GM18867 (cell line): ENCODE data around the gene PREP.

Experiments used
- ATAC-seq: cut with Tn5 transposase; IDR thresholded peaks from one replicate; pipeline ENCODE4 v1.9.1; 2021; ENCODE audit warnings: mild to moderate bottlenecking, moderate library complexity; ENCODE audit not compliant: unreplicated experiment

PREP gene

GRCh38 chr6:105313211-105313610 is 89.7 kb downstream of the PREP start:
- ATAC-seq: no peak

GRCh38 chr6:105310947-105311346 is 91.9 kb downstream of the PREP start:
- ATAC-seq: no peak

DNA sequence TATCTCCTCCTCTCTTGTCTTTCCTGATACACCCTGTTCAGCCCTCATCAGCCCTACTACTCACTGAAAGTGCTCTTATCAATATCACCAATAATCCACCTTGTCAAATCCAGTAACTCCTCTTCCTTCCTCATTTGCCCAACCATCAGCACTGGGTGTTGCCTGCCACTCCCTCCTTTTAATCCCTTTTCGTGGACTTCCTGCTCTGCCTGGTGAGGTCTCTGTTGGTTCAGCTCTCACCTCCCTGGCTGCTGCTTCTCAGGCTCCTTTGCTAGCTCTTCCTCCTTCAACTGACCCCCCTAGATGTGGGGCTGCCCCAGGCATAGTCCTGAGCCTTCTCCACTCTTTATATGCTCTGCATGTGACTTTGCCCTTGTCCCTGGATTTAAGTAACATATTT is 92.5 kb downstream of the PREP start:
- ATAC-seq: no peak

GRCh38 chr6:105308840-105309239 is 94.0 kb downstream of the PREP start:
- no peak for ATAC-seq

DNA sequence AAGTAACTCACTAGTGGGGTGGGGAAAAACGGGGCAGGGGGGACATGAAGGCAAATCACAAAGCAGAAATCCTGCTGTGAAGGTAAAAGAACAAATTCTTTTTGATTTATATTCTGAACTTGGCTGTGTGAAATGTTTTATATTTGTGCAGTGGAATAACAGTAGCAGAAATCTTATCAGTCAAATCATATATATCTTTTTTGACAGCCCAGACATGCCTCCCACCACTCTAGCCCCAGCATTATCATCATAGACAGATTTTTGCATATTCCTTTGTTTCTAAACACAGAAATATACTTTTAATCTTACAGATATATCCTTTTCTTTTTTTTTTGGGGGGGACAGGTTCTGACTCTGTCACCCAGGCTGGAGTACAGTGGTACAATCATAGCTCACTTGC is 97.4 kb downstream of the PREP start:
- ATAC-seq: no peak

DNA sequence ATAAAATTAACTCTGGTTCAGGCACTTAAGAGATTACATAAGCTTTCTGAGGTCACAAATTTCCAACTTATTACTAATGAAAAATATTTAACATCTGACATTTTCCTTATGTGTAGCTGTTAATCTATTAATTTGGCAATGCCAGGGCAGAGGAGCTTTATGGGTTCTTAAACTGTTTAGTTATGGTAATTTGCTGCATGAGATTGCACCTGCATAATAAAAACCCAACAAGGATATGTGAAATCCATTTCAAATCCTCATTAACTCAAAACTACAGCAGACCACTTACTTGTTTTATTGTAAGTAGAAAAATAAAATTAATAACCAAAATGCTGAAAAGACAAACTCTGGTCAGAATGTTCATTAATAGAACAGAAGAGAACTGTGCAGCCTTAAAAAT is 98.1 kb downstream of the PREP start:
- no peak for ATAC-seq

DNA sequence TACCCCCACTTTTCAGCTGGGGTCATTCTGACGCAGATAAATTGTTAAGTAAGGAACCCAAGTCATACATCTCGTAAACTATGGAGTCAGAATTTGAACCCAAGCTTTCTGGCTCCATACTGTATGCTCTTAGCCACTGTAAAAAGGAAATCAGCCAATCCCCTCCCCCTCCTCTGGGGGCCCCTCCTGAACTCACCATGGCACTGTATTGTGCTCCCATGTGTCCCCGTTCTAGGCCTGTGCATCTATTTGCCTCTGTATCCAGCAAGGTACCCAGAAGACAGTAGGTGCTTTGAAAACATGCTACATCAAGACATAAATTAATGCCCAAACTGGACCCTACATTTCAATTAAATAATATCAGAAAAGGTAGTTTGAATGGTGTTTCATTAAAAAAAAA is 98.5 kb downstream of the PREP start:
- ATAC-seq: no peak

GRCh38 chr6:105302617-105303128 is 100.2 kb downstream of the PREP start:
- no peak for ATAC-seq

- no peak for ATAC-seq
Measured at GRCh38 chr6:105301756-105302616, 100.9 kb downstream of the PREP start.

- ATAC-seq: no peak
Measured at GRCh38 chr6:105301072-105301503, 101.8 kb downstream of the PREP start.

DNA sequence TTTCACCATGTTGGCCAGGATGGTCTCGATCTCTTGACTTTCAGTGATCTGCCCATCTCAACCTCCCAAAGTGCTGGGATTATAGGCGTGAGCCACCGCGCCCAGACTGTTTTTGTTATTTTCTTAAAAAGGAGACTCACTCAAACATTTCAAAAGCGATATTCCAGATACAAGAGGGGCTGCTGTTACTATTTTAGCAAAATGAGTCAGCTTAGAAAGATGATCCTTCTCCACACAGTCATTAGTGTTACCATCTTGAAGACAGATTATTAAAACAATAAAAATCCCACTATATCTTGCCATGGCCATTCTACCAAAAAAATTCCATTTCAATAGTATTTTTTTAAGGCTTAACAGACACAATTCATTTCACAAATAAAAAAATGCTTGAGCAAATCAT is 102.8 kb downstream of the PREP start:
- no peak for ATAC-seq

DNA sequence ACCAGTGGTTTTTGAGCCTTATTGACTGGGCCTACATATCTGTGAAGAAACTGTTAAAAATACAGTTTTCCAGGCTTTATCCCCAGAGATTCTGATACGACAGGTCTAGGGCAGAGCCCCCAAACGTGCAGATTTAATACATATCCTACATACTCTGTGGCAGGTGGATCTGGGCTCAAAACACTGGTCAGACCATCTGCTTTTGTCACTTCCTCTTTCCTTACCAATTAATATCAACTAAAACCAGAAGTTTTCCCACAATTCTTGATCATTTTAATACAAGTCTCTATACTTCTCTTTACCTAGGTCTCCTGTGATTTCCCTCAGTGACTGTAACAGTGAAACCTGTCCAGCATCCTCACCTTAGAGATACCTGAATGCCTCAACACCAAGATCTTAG is 108.8 kb downstream of the PREP start:
- no peak for ATAC-seq

DNA sequence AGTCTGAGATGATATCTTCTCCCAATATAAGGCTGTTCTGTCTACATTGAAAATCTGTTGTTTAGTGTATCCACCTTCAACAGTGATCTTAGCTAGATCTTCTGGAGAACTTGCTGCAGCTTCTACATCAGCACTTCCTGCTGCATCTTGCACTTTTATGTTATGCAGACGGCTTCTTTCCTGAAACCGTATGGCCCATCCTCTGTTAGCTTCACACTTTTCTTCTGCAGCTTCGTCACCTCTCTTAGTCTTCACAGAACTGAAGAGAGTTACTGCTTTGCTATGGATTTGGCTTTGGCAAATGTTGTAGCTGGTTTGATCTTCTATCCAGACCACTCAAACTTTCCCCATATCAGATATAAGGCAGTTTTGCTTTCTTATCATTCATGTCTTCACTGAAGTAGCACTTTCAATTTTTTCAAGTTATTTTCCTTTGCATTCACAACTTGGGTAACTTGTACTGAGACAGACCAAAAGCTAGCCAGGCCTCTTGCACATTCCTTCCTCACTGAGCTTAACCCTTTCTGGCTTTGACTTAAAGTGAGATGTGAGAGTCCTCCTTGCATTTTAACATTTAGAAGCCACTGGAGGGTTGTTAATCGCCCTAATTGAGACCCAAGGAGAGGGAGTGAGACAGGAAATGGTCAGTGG is 110.1 kb downstream of the PREP start:
- ATAC-seq: no peak

DNA sequence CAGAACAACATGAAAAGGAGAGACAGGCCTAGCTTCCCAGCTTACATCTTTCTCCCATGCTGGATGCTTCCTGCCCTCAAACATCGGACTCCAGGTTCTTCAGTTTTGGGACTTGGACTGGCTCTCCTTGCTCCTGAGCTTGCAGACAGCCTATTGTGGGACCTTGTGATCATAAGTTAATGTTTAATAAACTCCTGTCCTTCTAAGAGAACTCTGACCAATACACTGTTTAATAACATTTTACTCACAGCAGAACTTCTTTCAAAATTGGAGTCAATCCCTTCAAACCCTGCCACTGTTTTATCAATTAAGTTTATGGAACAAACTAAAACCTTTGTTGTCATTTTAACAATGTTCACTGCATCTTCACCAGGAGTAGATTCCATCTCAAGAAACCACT is 111.4 kb downstream of the PREP start:
- no peak for ATAC-seq

DNA sequence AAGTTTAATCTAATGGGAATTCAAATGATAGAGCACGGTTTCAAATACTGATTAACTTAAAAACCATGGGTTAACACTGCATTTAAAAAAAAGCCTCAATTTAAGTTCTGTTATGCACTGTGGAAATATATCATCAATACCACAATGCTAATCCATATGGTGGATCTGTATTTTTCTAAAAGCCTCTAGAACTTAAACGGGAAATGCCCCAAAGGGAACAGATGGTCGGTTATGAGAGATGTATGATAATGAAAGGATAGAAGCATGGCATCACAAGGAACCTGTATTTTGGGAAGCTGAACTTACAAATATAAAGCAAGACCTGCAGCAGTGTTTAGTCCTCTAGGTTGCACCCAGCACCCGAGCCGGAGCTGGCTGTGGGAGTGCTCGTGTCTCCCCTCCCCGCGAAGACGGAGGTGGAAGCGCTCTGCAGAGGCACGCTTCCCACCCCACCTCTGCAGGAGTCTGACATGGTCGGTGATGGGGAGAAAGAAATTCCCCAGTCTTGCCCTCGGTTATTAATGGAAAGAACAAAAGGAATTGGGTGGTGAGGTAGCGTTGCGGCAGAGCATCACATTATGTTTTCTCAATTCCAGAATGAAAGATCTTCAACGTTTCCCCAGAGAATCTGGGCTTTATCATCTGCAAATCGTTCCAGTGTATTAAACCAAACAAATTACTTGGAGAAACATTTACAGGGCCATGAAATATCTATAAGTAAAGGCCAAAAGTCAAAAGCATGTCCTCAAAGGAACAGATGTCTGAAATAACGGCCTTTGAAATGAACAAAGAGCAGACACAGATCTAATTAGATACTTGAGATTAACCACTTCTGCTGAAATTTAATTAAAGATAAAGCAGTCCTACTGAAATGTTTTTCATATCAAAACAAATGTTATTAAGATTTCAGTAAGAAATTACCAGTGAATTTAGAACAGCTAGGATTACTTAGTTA is 120.0 kb downstream of the PREP start:
- ATAC-seq: no peak

DNA sequence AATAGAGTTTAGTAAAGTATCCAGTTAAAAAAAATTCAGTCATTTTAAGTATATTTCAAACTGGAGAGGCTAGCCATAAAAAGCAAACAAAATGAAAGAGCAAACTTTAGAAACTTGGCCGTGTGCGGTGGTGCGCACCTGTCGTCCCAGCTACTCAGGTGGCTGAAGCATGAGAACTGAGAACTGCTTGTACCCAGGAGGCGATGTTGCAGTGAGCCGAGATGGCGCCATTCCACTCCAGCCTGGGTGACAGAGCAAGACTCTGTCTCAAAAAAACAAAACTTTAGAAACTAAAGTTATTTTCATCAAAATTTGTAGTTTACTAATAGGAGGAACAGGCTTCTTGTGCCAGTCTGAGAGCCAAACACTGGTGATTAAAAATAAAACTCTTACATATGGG is 122.8 kb downstream of the PREP start:
- ATAC-seq: no peak

- no peak for ATAC-seq
Measured at GRCh38 chr6:105279463-105279862, 123.4 kb downstream of the PREP start.

- ATAC-seq: no peak
Measured at GRCh38 chr6:105278813-105279212, 124.1 kb downstream of the PREP start.

DNA sequence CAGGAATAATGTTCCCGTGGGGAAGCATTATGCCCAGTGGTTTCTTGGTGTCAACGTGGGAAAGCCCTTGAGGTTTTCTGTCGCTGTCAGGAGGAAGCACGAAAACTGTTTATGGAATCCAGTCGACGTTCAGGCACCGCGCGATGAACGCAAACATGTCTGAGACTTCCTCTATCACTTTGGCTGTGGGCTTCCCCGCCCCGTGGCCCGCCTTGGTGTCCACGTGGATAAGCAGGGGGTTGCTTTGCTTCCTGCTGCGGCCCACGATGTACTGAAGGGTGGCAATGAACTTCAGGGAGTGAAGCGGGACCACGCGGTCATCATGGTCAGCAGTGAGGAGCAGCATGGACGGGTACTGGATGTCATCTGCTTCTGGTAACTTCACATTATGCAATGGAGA is 124.8 kb downstream of the PREP start:
- no peak for ATAC-seq

- no peak for ATAC-seq
Measured at GRCh38 chr6:105276374-105276773, 126.5 kb downstream of the PREP start.

- ATAC-seq: no peak
Measured at GRCh38 chr6:105275542-105275941, 127.3 kb downstream of the PREP start.
